ENCODE measurements around the gene STK10.

DNA sequence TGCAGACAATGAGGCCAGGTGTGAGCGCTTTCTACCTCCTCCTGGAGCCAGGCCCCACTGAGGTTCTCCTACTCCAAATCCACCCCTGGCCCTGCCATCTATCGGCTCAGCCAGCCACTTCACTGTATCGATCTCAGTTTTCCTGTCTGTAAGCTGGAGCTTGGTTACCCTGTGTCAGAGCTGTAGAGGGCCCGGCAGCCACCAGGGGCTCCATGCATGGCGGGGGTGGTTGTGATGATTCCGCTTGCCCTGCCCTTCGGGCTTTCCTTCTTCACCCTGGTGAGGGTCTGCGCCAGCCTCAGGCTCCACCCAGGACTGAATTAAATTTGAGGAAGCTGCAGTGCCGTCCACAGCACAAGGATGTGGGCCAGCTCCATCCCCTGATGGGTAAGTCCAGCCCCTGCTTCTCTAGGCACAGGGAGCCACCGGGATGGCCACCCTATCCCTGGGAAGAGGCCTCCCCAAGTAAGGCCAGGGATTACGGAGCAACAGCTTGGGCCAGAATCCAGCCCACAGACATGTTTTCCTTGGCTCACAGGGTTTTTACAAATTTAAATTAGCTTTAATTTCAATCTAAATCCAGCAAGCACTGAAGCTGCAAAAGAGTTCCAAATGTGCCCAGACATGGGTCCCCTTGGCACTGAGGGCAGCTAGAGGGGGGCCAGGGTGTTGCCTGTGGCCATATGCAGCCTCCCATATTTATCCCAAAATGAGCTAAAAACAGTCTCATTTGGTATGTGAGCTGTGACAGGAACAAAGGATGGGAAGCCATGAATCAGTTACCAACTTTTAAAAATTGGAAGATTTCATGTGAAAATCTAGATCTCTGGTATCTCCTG is 92.4 kb downstream of the STK10 start:
- TF ChIP-seq EP300 (IDR thresholded peaks at IDR 0.05): no peak
- no peak for TF ChIP-seq CTCF (IDR thresholded peaks at IDR 0.05)
- no peak for TF ChIP-seq POLR2AphosphoS5 (IDR thresholded peaks at IDR 0.05)

Data from stomach (tissue), 4 donors.